Upper lobe of left lung (tissue), 6 donors: ENCODE measurements around the gene HIPK4. TPM values are rescaled to one million over a fixed set of nuclear protein-coding genes. Genes with fewer than 3 reads are reported as not detected.

Experiments
- ATAC-seq, 2 donors: fragments of 200-7000 bp; cut with Tn5 transposase; one replicate each; pipeline ENCODE4 v1.9.1; 2022; ENCODE audit warnings: mild to moderate bottlenecking in 2 of 2, moderate library complexity in 2 of 2; ENCODE audit not compliant: low FRiP score in 2 of 2
- DNase-seq, 2 donors: peaks; one replicate each; pipeline ENCODE4 v3.0.0-alpha.2; 2019 to 2020
- H3K27ac ChIP-seq, 4 donors: fragments of 200-600 bp; sonication (generic); one replicate each; pipeline ENCODE4 v1.5.1; 2016 to 2019
- H3K27me3 ChIP-seq, 4 donors: fragments of 200-600 bp; sonication (generic); one replicate each; pipeline ENCODE4 v1.5.1; 2017 to 2019
- H3K36me3 ChIP-seq, 4 donors: fragments of 200-600 bp; sonication (generic); one replicate each; pipeline ENCODE4 v1.5.1; 2016 to 2019
- H3K4me1 ChIP-seq, 4 donors: fragments of 200-600 bp; sonication (generic); one replicate each; pipeline ENCODE4 v1.5.1; 2018 to 2019
- H3K4me3 ChIP-seq, 4 donors: fragments of 200-600 bp; sonication (generic); one replicate each; pipeline ENCODE4 v1.5.1; 2017 to 2019; ENCODE audit warnings: mild to moderate bottlenecking in 2 of 4, moderate library complexity in 1 of 4
- H3K9me3 ChIP-seq, 4 donors: fragments of 200-600 bp; sonication (generic); one replicate each; pipeline ENCODE4 v1.5.1; 2018 to 2019
- EP300 ChIP-seq, 4 donors: sonication (generic); formaldehyde crosslinking; IDR thresholded peaks; one replicate each; pipeline ENCODE4 v1.5.1; 2017; ENCODE audit warnings: antibody characterized with exemption in 4 of 4, control low read depth in 2 of 4
- POLR2A ChIP-seq, 4 donors: fragments of 450-650 bp; IDR thresholded peaks; one replicate each; pipeline ENCODE4 v1.5.1; 2016 to 2017; ENCODE audit warnings: antibody characterized with exemption in 4 of 4, mild to moderate bottlenecking in 2 of 4
- POLR2AphosphoS5 ChIP-seq, 2 donors: sonication (generic); formaldehyde crosslinking; IDR thresholded peaks; one replicate each; pipeline ENCODE4 v1.5.1; 2017; ENCODE audit warnings: antibody characterized with exemption in 2 of 2
- WGBS, 2 donors: methylation state at CpG; one replicate each; pipeline ENCODE4 v1.1.5; 2017 to 2018; 5-methylcytosine and 5-hydroxymethylcytosine counted together
- total RNA-seq, 6 donors: library from RNA; depleted of rRNA in 4 of 6; stranded (reverse); fragments of >200 nt in 4 of 6; gene quantifications; one replicate each; pipeline versions ENCODE4 v1.1.0 to v1.2.1, GENCODE V29; 2016 to 2021
- TF ChIP-seq, protein P1 (sequence below), 6 experiments: fragments of 450-650 bp in 4 of 6; fragments of 200-600 bp in 2 of 6; sonication (generic) in 2 of 6; IDR thresholded peaks; one replicate each; pipeline ENCODE4 v1.5.1; 2016 to 2019; ENCODE audit warnings: antibody characterized with exemption in 6 of 6
- donor health status: DM: no; HTN: no; CAD: no; lungs with moderate emphysema.
- donor health status: DM: no; HTN: yes; CAD: no; lungs with severe emphysema.

Gene HIPK4
- total RNA-seq, 6 donors from 2014 or later: 0.17 to 1.0 (median 0.46) TPM; not detected in 1

DNA sequence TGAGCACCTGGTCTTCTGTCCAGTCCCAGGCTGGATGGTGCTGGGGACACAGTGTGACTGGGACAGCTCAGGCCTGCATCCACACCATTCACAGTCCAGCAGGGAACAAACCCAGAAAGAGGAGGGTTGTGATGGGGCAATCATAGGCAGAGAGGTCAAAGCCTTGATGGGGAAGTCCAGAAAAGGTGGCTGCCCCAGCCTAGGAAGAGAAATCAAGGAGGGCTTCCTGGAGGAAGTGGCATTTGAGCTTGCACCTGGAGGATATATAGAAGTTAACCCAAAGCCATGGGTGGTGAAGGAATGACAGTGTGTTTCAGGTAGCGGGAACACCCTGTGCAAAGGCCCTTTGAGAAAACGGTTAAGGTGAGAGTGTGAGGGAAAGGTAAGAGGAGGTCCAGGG lies 25.8 kb upstream of the HIPK4 start:
- ATAC-seq (no peak), DNase-seq (no peak)
- Histone ChIP-seq H3K36me3 (no peaks in the 10 kb centered on the region), H3K9me3 (no peaks in the 10 kb centered on the region), H3K4me3 (no peak overlapping the region), H3K4me1 (peaks cover 41 to 62% (median 56%) of the 10 kb centered on the region in 4 donors), H3K27me3 (no peaks in the 10 kb centered on the region), H3K27ac (peak overlapping the region; percentile 5 to 100 (median 90))
- TF ChIP-seq EP300 (IDR thresholded peaks at IDR 0.05) (no peak), POLR2AphosphoS5 (IDR thresholded peaks at IDR 0.05) (no peak), POLR2A (IDR thresholded peaks at IDR 0.05) (no peak)
- TF ChIP-seq, protein P1, sequence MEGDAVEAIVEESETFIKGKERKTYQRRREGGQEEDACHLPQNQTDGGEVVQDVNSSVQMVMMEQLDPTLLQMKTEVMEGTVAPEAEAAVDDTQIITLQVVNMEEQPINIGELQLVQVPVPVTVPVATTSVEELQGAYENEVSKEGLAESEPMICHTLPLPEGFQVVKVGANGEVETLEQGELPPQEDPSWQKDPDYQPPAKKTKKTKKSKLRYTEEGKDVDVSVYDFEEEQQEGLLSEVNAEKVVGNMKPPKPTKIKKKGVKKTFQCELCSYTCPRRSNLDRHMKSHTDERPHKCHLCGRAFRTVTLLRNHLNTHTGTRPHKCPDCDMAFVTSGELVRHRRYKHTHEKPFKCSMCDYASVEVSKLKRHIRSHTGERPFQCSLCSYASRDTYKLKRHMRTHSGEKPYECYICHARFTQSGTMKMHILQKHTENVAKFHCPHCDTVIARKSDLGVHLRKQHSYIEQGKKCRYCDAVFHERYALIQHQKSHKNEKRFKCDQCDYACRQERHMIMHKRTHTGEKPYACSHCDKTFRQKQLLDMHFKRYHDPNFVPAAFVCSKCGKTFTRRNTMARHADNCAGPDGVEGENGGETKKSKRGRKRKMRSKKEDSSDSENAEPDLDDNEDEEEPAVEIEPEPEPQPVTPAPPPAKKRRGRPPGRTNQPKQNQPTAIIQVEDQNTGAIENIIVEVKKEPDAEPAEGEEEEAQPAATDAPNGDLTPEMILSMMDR (IDR thresholded peaks at IDR 0.05): no peak
- 95 to 97% methylated on average over 2 of the region's 2 CpGs for WGBS, 2 donors

DNA sequence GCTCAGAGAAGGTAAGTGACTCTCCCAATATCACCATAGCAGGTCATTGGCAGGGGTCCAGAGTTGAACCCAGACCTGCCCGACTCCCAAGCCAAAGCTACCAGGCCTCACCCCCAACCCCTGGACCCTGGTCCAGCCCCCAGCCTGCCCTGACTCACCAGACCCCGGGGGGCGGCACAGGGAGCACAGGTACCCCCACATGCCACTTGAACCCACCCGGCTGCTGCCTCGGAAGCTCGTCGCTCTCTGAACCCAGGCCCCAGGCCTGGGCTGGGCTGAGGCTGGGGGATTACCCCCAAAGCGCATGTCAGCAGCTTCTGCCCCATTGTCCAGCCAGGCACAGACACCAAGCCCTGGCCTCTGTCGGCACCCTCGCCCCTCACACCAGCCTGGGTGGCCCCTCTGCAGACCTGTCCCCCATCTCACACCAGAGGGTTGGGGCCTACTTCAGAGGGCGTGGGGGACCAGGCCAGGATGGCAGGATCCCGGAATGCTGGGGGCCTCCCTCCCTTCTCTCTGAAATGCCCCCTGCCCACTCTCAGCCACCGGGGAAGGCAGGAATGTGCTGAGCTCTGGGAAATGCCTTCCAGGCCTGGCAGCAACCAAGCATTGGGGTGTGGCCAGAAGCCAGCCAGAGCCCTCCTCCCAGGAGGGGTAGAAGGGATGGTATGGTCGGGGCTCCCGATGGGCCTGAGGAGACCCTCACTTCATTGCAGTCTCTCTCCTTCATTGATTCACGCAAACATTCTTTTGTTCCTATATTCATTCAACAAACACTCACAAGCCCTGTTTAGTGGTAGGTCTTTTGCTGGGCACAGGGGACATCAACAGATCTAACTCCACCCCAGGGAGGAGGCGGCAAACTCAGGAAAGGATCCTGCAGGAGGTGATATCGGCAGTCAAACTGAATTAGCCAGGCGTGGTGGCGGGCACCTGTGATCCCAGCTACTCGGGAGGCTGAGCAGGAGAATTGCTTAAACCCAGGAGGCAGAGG lies 24.9 kb upstream of the HIPK4 start:
- ATAC-seq (no peak), DNase-seq (peak in 1 of 2 donors; percentile 50)
- Histone ChIP-seq H3K27me3 (no peaks in the 10 kb centered on the region), H3K27ac (peak overlapping the region; percentile 47 to 100 (median 80)), H3K9me3 (no peaks in the 10 kb centered on the region), H3K36me3 (no peaks in the 10 kb centered on the region), H3K4me1 (peaks cover 34 to 54% (median 48%) of the 10 kb centered on the region in 4 donors), H3K4me3 (peak overlapping the region in 1 of 4 donors; percentile 61)
- WGBS, 2 donors: 76% methylated on average over 8 to 17 of the region's 21 CpGs
- TF ChIP-seq POLR2A (IDR thresholded peaks at IDR 0.05) (no peak), EP300 (IDR thresholded peaks at IDR 0.05) (no peak), POLR2AphosphoS5 (IDR thresholded peaks at IDR 0.05) (no peak)
- TF ChIP-seq, protein P1 (IDR thresholded peaks at IDR 0.05): no peak

DNA sequence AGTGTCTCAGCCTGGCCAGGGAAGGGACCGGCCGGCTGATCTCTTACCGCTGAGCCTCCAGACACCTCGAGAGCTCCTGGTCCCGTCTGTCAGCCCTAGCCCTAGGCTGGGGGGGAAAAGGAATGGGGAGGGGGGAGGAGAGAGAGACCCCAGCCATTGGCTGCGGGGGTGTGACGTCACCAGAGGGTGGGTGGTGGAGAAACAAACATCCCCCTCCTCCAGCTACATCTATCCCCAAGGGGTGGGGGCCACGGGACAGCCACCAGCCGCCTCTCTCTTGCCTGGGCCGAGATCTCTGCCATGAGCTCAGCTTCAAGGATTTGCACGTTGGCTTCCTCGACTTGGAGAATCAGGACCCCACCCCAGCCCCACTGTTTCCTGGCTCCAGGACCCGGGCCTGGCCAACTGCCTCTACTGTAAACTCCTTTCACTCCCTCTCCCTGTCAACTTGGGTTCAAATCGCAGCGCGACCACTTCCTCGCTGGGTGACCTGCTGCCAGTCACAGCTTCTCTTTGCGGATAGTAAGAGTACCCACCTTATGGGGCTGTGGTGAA lies 23.4 kb upstream of the HIPK4 start, which contains the start of gene PRX:
PRX (minus strand) TSS at position 88 of the 555 bp plus-strand sequence. CDS start 5,446 bp downstream, outside the sequence.
- peak within 1 kb of the TSS; percentile 21 to 61 (median 44) for H3K4me3 ChIP-seq
- no peaks in the 10 kb centered on the region for H3K27me3 ChIP-seq
- H3K36me3 ChIP-seq: no peaks in the 10 kb centered on the region
- H3K4me1 ChIP-seq: peaks cover 25 to 41% (median 40%) of the 10 kb centered on the region in 4 donors
- DNase-seq (peak in 1 of 2 donors; percentile 45), ATAC-seq (no peak)
- peak within 1 kb of the TSS; percentile 68 to 100 (median 87) for H3K27ac ChIP-seq
- WGBS, 2 donors: 19 to 28% methylated on average over 14 to 18 of the region's 18 CpGs
- TF ChIP-seq, protein P1 (IDR thresholded peaks at IDR 0.05): no peak
- TF ChIP-seq POLR2A (IDR thresholded peaks at IDR 0.05): peak in 3 of 4 donors; percentile 32 to 76 (median 56)
- TF ChIP-seq EP300 (IDR thresholded peaks at IDR 0.05): no peak
- peak; percentile 67 to 91 for TF ChIP-seq POLR2AphosphoS5 (IDR thresholded peaks at IDR 0.05)
- H3K9me3 ChIP-seq: no peaks in the 10 kb centered on the region

DNA sequence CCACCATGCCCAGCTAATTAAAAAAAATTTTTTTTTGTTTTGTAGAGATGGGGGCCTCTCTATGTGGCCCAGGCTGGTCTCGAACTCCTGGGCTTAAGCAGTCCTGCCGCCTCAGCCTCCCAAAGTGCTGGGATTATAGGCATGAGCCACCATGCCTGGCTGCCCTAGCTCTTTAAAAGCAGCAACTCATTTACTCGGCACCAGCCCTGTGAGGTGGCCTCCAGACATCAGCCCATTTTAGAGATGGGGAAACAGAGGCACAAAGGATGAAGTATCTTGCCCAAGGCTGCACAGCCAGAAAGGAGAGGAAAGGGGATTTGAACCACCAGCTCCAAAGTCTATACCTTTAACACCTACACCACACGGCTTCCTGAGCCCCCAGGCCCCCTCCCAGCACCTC lies 22.9 kb upstream of the HIPK4 start:
- Histone ChIP-seq H3K27ac (peak overlapping the region; percentile 68 to 100 (median 87)), H3K4me1 (peaks cover 26 to 43% (median 39%) of the 10 kb centered on the region in 4 donors), H3K4me3 (peak overlapping the region; percentile 21 to 61 (median 44)), H3K27me3 (no peaks in the 10 kb centered on the region), H3K36me3 (peaks cover 0 to 4% (median 0%) of the 10 kb centered on the region in 4 donors), H3K9me3 (no peaks in the 10 kb centered on the region)
- DNase-seq: no peak
- WGBS, 2 donors: 58 to 72% methylated on average over 3 to 4 of the region's 4 CpGs
- ATAC-seq: no peak
- TF ChIP-seq EP300 (IDR thresholded peaks at IDR 0.05): no peak
- no peak for TF ChIP-seq POLR2AphosphoS5 (IDR thresholded peaks at IDR 0.05)
- TF ChIP-seq, protein P1 (IDR thresholded peaks at IDR 0.05): no peak
- no peak for TF ChIP-seq POLR2A (IDR thresholded peaks at IDR 0.05)
